ENCODE measurements around the gene QSOX2. TPM values are rescaled to one million over a fixed set of nuclear protein-coding genes. Genes with fewer than 3 reads are reported as not detected.
A peak's percentile ranks its signal among the peaks of the same experiment; 100 is the strongest.

QSOX2 gene
- total RNA-seq, 1 donor from 2014 or later, result 6.1 TPM

DNA sequence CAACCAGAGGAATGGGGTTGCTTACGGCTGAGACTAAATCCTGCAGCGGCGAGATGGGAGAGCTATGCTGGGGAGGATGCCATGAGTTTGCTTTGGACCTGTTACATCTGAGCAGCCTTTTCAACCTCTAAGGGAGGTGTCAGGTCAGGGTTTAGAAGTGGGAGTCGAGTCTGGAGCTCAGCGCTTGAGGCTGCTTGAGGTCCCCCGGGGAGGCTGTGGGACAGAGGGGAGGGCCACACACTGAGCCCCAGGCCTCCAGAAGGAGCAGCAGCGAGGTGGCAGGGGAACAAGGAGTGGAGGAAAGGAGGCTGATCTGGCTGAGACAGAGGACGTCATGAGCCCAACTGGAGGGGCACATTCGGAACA lies 1.9 kb upstream of the QSOX2 start:
- intact Hi-C loops (cut with DNase I), result no loop called here
- H3K4me1 ChIP-seq, result peaks cover 27% of the 10 kb centered on the region
- no peaks in the 10 kb centered on the region for H3K27me3 ChIP-seq
- H3K36me3 ChIP-seq, result no peaks in the 10 kb centered on the region
- H3K4me3 ChIP-seq, result no peak overlapping the region
- no peak for DNase-seq (ENCODE audit: extremely low spot score in 2 of 2)
- H3K9me3 ChIP-seq, result no peaks in the 10 kb centered on the region
- no peak for TF ChIP-seq POLR2A (IDR thresholded peaks at IDR 0.05)
- no peak for TF ChIP-seq POLR2AphosphoS5 (IDR thresholded peaks at IDR 0.05; ENCODE audit: insufficient read depth in 1 of 2, low read depth in 1 of 2)
- TF ChIP-seq, protein P1, sequence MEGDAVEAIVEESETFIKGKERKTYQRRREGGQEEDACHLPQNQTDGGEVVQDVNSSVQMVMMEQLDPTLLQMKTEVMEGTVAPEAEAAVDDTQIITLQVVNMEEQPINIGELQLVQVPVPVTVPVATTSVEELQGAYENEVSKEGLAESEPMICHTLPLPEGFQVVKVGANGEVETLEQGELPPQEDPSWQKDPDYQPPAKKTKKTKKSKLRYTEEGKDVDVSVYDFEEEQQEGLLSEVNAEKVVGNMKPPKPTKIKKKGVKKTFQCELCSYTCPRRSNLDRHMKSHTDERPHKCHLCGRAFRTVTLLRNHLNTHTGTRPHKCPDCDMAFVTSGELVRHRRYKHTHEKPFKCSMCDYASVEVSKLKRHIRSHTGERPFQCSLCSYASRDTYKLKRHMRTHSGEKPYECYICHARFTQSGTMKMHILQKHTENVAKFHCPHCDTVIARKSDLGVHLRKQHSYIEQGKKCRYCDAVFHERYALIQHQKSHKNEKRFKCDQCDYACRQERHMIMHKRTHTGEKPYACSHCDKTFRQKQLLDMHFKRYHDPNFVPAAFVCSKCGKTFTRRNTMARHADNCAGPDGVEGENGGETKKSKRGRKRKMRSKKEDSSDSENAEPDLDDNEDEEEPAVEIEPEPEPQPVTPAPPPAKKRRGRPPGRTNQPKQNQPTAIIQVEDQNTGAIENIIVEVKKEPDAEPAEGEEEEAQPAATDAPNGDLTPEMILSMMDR (IDR thresholded peaks at IDR 0.05), result no peak
- no peak overlapping the region for H3K27ac ChIP-seq

DNA sequence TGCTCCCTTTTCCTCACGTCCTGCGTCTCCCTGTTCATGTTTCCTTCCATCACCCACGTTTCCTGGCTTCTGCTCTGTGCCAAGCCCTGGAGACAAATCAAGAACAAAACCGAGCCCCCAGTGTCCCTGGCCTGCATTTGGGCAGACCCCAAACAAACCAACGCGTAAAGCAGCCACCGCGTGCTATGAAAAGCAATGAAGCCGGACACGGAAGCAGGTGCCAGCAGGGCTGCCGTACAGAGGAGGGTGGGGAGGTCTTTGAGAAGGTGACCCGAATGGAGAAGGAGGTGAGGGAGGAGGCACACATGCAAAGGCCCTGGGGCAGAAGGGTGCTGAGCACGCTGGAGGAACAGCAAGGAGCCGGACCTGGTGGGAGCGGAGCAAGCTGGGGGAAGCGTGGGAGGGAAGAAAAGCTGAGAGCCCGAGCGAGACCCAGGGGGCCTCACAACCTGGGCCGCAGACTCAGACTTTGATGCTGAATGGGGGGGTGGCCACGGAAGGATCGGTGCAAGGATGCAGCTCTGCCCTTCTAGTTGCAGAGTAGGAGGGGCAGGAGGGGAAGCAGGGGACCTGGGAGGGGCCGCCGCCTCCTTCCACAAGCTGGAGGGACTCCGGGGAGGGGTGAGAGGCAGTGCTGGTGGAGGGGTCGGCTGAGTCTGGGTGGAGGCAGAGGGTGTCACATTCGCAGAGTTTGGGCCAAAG lies 1.4 kb upstream of the QSOX2 start:
- H3K27ac ChIP-seq, result no peak overlapping the region
- intact Hi-C loops (cut with DNase I), result no loop called here
- no peak overlapping the region for H3K4me3 ChIP-seq
- no peak for DNase-seq (ENCODE audit: extremely low spot score in 2 of 2)
- H3K36me3 ChIP-seq, result no peaks in the 10 kb centered on the region
- H3K27me3 ChIP-seq, result no peaks in the 10 kb centered on the region
- no peaks in the 10 kb centered on the region for H3K9me3 ChIP-seq
- H3K4me1 ChIP-seq, result peaks cover 27% of the 10 kb centered on the region
- TF ChIP-seq, protein P1 (IDR thresholded peaks at IDR 0.05), result no peak
- TF ChIP-seq POLR2A (IDR thresholded peaks at IDR 0.05) (no peak), POLR2AphosphoS5 (IDR thresholded peaks at IDR 0.05; ENCODE audit: insufficient read depth in 1 of 2, low read depth in 1 of 2) (no peak)

DNA sequence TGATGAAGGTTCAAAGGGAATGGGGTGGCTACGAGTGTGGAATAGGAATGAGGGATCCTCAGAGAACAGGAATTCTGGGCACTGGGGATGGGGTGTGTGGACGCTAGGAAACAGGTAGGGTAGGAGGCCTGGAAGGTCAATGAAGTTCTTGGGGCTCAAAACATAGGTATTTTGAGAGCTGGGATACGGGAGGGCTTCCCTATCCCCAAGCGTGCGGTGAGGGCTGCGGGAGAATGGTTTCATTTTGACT lies 718 bp downstream of the QSOX2 start:
- H3K4me3 ChIP-seq, result peak overlapping the region; percentile 83 to 84
- no peaks in the 10 kb centered on the region for H3K9me3 ChIP-seq
- intact Hi-C loops (cut with DNase I), result no loop called here

DNA sequence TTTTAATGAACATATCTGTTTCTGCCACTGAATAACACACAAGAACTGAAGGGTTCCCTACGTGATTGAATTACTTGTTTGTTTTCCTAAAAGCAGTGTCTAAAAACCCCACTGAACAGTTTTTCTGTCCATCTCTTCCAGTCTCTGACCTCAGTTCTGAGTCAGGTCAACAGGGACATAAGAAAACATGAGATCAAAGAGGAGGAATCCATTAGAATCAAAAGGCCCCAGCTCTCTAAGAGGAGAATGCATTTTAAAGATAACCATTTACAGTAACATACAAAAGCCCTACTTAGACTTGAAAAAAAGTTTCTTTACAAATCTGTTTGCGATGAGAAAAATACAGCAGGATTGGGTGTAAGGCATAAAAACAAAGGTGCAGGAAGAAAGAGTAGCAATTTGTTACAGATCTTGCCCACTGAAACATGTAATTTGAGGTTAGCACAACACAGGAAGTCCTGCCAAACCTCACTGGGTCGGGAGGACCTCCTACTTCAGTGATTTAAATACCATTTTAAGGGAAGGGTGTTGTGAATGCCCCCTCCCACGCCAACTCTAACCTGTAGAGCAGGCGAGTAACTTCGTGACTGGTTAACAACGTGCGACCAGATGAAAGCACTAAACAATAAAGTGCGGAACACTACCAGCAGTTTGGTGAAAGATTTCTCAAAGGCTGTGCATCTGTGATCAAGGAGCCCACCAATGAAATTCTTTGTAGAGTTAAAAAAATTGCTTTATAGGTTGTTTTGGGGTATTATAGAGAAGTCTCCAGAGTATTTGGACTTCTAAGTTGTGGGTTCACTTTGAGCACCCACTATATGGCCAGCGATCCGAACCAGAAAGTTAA lies 1.3 kb downstream of the QSOX2 start:
- H3K9me3 ChIP-seq, result no peaks in the 10 kb centered on the region
- peaks cover 27% of the 10 kb centered on the region for H3K4me1 ChIP-seq
- no peaks in the 10 kb centered on the region for H3K27me3 ChIP-seq
- DNase-seq (ENCODE audit: extremely low spot score in 2 of 2), result no peak
- intact Hi-C loops (cut with DNase I), result no loop called here
- H3K4me3 ChIP-seq, result peak overlapping the region; percentile 83 to 84
- no peak for TF ChIP-seq POLR2AphosphoS5 (IDR thresholded peaks at IDR 0.05; ENCODE audit: insufficient read depth in 1 of 2, low read depth in 1 of 2)
- TF ChIP-seq POLR2A (IDR thresholded peaks at IDR 0.05), result no peak
- TF ChIP-seq, protein P1 (IDR thresholded peaks at IDR 0.05), result no peak
- H3K27ac ChIP-seq, result no peak overlapping the region
- no peaks in the 10 kb centered on the region for H3K36me3 ChIP-seq

More for the DNA sequence above, 718 bp downstream of the QSOX2 start:
- TF ChIP-seq, protein P1 (IDR thresholded peaks at IDR 0.05), result no peak
- TF ChIP-seq POLR2AphosphoS5 (IDR thresholded peaks at IDR 0.05; ENCODE audit: insufficient read depth in 1 of 2, low read depth in 1 of 2) (no peak), POLR2A (IDR thresholded peaks at IDR 0.05) (no peak)
- peaks cover 27% of the 10 kb centered on the region for H3K4me1 ChIP-seq
- H3K36me3 ChIP-seq, result no peaks in the 10 kb centered on the region
- no peak overlapping the region for H3K27ac ChIP-seq
- no peaks in the 10 kb centered on the region for H3K27me3 ChIP-seq
- no peak for DNase-seq (ENCODE audit: extremely low spot score in 2 of 2)

DNA sequence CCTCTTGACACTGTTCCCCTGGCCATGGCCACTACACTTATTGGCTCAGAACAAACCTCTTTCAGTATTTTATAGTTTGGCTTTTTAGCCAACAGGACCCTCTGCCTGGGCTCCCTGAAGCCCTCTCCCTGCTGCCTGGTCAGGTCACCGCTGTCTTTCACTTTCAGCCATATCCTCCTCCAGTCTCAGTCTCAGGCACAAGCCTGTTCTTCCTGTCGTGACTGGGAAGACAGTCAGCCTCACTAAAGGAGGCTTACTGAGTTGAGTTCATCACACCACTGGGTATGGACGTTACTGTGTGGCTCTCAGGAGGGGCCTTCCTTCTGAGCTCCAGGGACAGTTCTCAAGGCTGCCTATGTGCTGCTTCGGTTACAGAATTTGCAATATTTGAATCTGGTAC lies 2.0 kb downstream of the QSOX2 start:
- no peaks in the 10 kb centered on the region for H3K36me3 ChIP-seq
- no peaks in the 10 kb centered on the region for H3K9me3 ChIP-seq
- peaks cover 27% of the 10 kb centered on the region for H3K4me1 ChIP-seq
- no peak overlapping the region for H3K4me3 ChIP-seq
- intact Hi-C loops (cut with DNase I), result no loop called here
- no peak overlapping the region for H3K27ac ChIP-seq
- no peak for DNase-seq (ENCODE audit: extremely low spot score in 2 of 2)
- TF ChIP-seq, protein P1 (IDR thresholded peaks at IDR 0.05), result no peak
- TF ChIP-seq POLR2AphosphoS5 (IDR thresholded peaks at IDR 0.05; ENCODE audit: insufficient read depth in 1 of 2, low read depth in 1 of 2) (no peak), POLR2A (IDR thresholded peaks at IDR 0.05) (no peak)
- H3K27me3 ChIP-seq, result no peaks in the 10 kb centered on the region
